Tibial artery (tissue), 4 donors: ENCODE results near the gene UBQLN3.

Source experiments
- DNase-seq, 2 donors: peaks; one replicate each; pipeline ENCODE4 v3.0.0-alpha.2; 2019
- H3K27ac ChIP-seq, 2 donors: fragments of 200-600 bp; sonication (generic) in 1 of 2; 1 replicate in 1 of 2; 2 replicates in 1 of 2; pipeline ENCODE4 v1.5.1; 2018 to 2019; ENCODE audit warnings: mild to moderate bottlenecking in 1 of 2
- H3K27me3 ChIP-seq, 2 donors: fragments of 200-600 bp; sonication (generic) in 1 of 2; one replicate each; pipeline versions ENCODE4 v1.5.1 to v1.6.0; 2016 to 2019
- H3K36me3 ChIP-seq, 3 donors: fragments of 200-600 bp; sonication (generic) in 2 of 3; one replicate each; pipeline ENCODE4 v1.5.1; 2016 to 2019; ENCODE audit warnings: mild to moderate bottlenecking in 2 of 3
- H3K4me1 ChIP-seq, 4 donors: fragments of 200-600 bp; sonication (generic) in 2 of 4; 1 replicate in 3 of 4; 2 replicates in 1 of 4; pipeline ENCODE4 v1.5.1; 2016 to 2019
- H3K4me3 ChIP-seq, 2 donors: fragments of 200-600 bp; sonication (generic) in 1 of 2; 1 replicate in 1 of 2; 2 replicates in 1 of 2; pipeline ENCODE4 v1.5.1; 2018 to 2019; ENCODE audit warnings: mild to moderate bottlenecking in 2 of 2
- H3K9me3 ChIP-seq, 3 donors: fragments of 200-600 bp; sonication (generic) in 1 of 3; one replicate each; pipeline ENCODE4 v1.5.1; 2016 to 2019
- CTCF ChIP-seq, 2 experiments: fragments of 200-600 bp in 1 of 2; fragments of 450-650 bp in 1 of 2; IDR thresholded peaks; one replicate each; pipeline ENCODE4 v1.5.1; 2017 to 2019; ENCODE audit warnings: antibody characterized with exemption in 2 of 2, mild to moderate bottlenecking in 1 of 2, moderate library complexity in 1 of 2
- intact Hi-C: fragments of 100-400 bp; cut with DNase I; formaldehyde crosslinking; loops from one replicate; pipeline ENCODE4 v1.15.0; 2023; ENCODE audit warnings: low total_unique reads

UBQLN3 gene

GRCh38 chr11:5531053-5531831, 21.5 kb upstream of the UBQLN3 start:
- Histone ChIP-seq H3K9me3 (no peaks in the 10 kb centered on the region), H3K27ac (no peak overlapping the region), H3K36me3 (no peaks in the 10 kb centered on the region), H3K4me1 (no peaks in the 10 kb centered on the region), H3K4me3 (no peak overlapping the region), H3K27me3 (no peaks in the 10 kb centered on the region)
- intact Hi-C loops: no loop called here
- DNase-seq: no peak
- TF ChIP-seq CTCF (IDR thresholded peaks at IDR 0.05): no peak

- H3K4me3 ChIP-seq: no peak overlapping the region
- no peak for TF ChIP-seq CTCF (IDR thresholded peaks at IDR 0.05)
- no peak for DNase-seq
- H3K27me3 ChIP-seq: no peaks in the 10 kb centered on the region
- intact Hi-C loops: no loop called here
- H3K9me3 ChIP-seq: no peaks in the 10 kb centered on the region
- no peaks in the 10 kb centered on the region for H3K4me1 ChIP-seq
- no peak overlapping the region for H3K27ac ChIP-seq
- H3K36me3 ChIP-seq: no peaks in the 10 kb centered on the region
These were observed 18.7 kb upstream of the UBQLN3 start for GRCh38 chr11:5528495-5528894.

- no peaks in the 10 kb centered on the region for H3K4me1 ChIP-seq
- intact Hi-C loops: no loop called here
- H3K4me3 ChIP-seq: no peak overlapping the region
- no peaks in the 10 kb centered on the region for H3K36me3 ChIP-seq
- no peak for DNase-seq
- no peaks in the 10 kb centered on the region for H3K27me3 ChIP-seq
- TF ChIP-seq CTCF (IDR thresholded peaks at IDR 0.05): no peak
- H3K27ac ChIP-seq: no peak overlapping the region
- no peaks in the 10 kb centered on the region for H3K9me3 ChIP-seq
These were observed 18.0 kb upstream of the UBQLN3 start for GRCh38 chr11:5527716-5528115.

- Histone ChIP-seq H3K9me3 (no peaks in the 10 kb centered on the region), H3K4me1 (no peaks in the 10 kb centered on the region), H3K27ac (no peak overlapping the region), H3K4me3 (no peak overlapping the region), H3K36me3 (no peaks in the 10 kb centered on the region), H3K27me3 (no peaks in the 10 kb centered on the region)
- intact Hi-C loops: no loop called here
- DNase-seq: no peak
- TF ChIP-seq CTCF (IDR thresholded peaks at IDR 0.05): no peak
These were observed 15.0 kb upstream of the UBQLN3 start for GRCh38 chr11:5524756-5525155.

- Histone ChIP-seq H3K27me3 (no peaks in the 10 kb centered on the region), H3K4me3 (no peak overlapping the region), H3K4me1 (no peaks in the 10 kb centered on the region), H3K27ac (no peak overlapping the region), H3K9me3 (no peaks in the 10 kb centered on the region), H3K36me3 (no peaks in the 10 kb centered on the region)
- intact Hi-C loops: no loop called here
- no peak for TF ChIP-seq CTCF (IDR thresholded peaks at IDR 0.05)
- no peak for DNase-seq
These were observed 12.6 kb upstream of the UBQLN3 start for GRCh38 chr11:5522308-5522707.
